GM12878 (cell line): Measurements from ENCODE around the gene MTHFD1L. TPM values are rescaled to one million over a fixed set of nuclear protein-coding genes. Genes with fewer than 3 reads are reported as not detected.

Experiments used
- ATAC-seq: fragments of 200-7000 bp; cut with Tn5 transposase; 3 replicates; pipeline ENCODE4 v1.9.1; 2020; ENCODE audit warnings: mild to moderate bottlenecking, moderate library complexity
- BruUV-seq: library from RNA; stranded (reverse); fragments of 400-500 nt; replicated peaks from 2 replicates; lab custom pipeline; 2021; lab: Mats Ljungman, UMichigan
- CTCF ChIA-PET: fragments of 300-600 bp; sonication (Branson Sonifier 250); formaldehyde crosslinking; extraction: SDS; loops from one replicate; lab custom pipeline; 2021; ENCODE audit warnings: inconsistent platforms; lab: Yijun Ruan, JAX
- POLR2A ChIA-PET: fragments of 350-600 bp; formaldehyde crosslinking; extraction: SDS; loops from one replicate; lab custom pipeline; 2021; ENCODE audit warnings: inconsistent platforms; lab: Charles Lee
- RAD21 ChIA-PET: fragments of 300-600 bp; sonication (Branson Sonifier 250); formaldehyde crosslinking; loops from one replicate; lab custom pipeline; 2023; ENCODE audit warnings: antibody characterized with exemption; ENCODE audit not compliant: unreplicated experiment; lab: Charles Lee
- SMC1A ChIA-PET: fragments of 300-600 bp; sonication (Branson Sonifier 250); formaldehyde crosslinking; loops from one replicate; lab custom pipeline; 2023; ENCODE audit not compliant: unreplicated experiment, uncharacterized antibody; lab: Charles Lee
- DNase-seq: peaks from one replicate; pipeline ENCODE4 v3.0.0-alpha.2; 2011; ENCODE audit warnings: low read depth, low spot score
- FAIRE-seq: peaks from 3 replicates; lab custom pipeline; 2011; peaks lifted over from hg19 to GRCh38; lab: Jason Lieb, UNC
- H2AFZ ChIP-seq: 2 replicates; pipeline ENCODE4 v1.6.0; 2011; ENCODE audit warnings: low read depth, low read length, control low read depth; ENCODE audit not compliant: control insufficient read depth
- H3K27ac ChIP-seq: 2 replicates; pipeline ENCODE4 v1.5.1; 2011; ENCODE audit warnings: control low read depth; ENCODE audit not compliant: control insufficient read depth, insufficient read depth
- H3K27me3 ChIP-seq, 2 experiments: replicated peaks in 1 of 2; 2 replicates each; pipeline versions ENCODE4 v1.6.0 to v1.6.1; 2011; ENCODE audit warnings: low read length in 1 of 2; ENCODE audit not compliant: control insufficient read depth in 2 of 2, insufficient read depth in 2 of 2
- H3K36me3 ChIP-seq, 2 experiments: 2 replicates each; pipeline ENCODE4 v1.5.1; 2011; ENCODE audit warnings: low read length in 1 of 2; ENCODE audit not compliant: control insufficient read depth in 2 of 2, insufficient read depth in 2 of 2
- H3K4me1 ChIP-seq: 2 replicates; pipeline ENCODE4 v1.6.1; 2011; ENCODE audit warnings: mild to moderate bottlenecking, low read length, moderate library complexity, mixed read lengths; ENCODE audit not compliant: control insufficient read depth, insufficient read depth
- H3K4me2 ChIP-seq: 2 replicates; pipeline ENCODE4 v1.6.0; 2011; ENCODE audit warnings: control low read depth; ENCODE audit not compliant: control insufficient read depth, insufficient read depth
- H3K4me3 ChIP-seq: fragments of 200-600 bp; sonication (generic); 2 replicates; pipeline ENCODE4 v1.5.1; 2016
- H3K79me2 ChIP-seq: 2 replicates; pipeline ENCODE4 v1.6.0; 2011; ENCODE audit warnings: low read length; ENCODE audit not compliant: control insufficient read depth, insufficient read depth
- H3K9ac ChIP-seq: 2 replicates; pipeline ENCODE4 v1.8.0; 2011; ENCODE audit warnings: low read length, control low read depth, mixed read lengths; ENCODE audit not compliant: control insufficient read depth, insufficient read depth
- H3K9me3 ChIP-seq: replicated peaks from 3 replicates; pipeline ENCODE4 v1.5.1; 2011; ENCODE audit warnings: mild to moderate bottlenecking, low read length; ENCODE audit not compliant: control insufficient read depth, insufficient read depth
- H4K20me1 ChIP-seq: 2 replicates; pipeline ENCODE4 v1.6.0; 2011; ENCODE audit not compliant: control insufficient read depth, insufficient read depth
- BMI1 ChIP-seq: fragments of 450-650 bp; IDR thresholded peaks from 2 replicates; pipeline ENCODE4 v1.6.1; 2016; ENCODE audit warnings: mild to moderate bottlenecking, moderate library complexity, borderline replicate concordance
- FOS ChIP-seq: IDR thresholded peaks from 3 replicates; pipeline ENCODE4 v1.6.1; 2011; ENCODE audit warnings: borderline replicate concordance; ENCODE audit not compliant: insufficient read length; ENCODE audit errors: extremely low read depth
- KLF5 ChIP-seq: fragments of 450-650 bp; IDR thresholded peaks from 2 replicates; pipeline ENCODE4 v1.6.1; 2014; ENCODE audit warnings: mild to moderate bottlenecking; ENCODE audit not compliant: partially characterized antibody
- MYC ChIP-seq: IDR thresholded peaks from 2 replicates; pipeline ENCODE4 v1.6.1; 2011; ENCODE audit warnings: mild to moderate bottlenecking, low read length, moderate library complexity, inconsistent platforms; ENCODE audit not compliant: insufficient read depth, insufficient replicate concordance, insufficient read length, severe bottlenecking
- NR2C1 ChIP-seq: fragments of 450-650 bp; IDR thresholded peaks from 2 replicates; pipeline ENCODE4 v1.6.1; 2017; ENCODE audit warnings: antibody characterized with exemption, mild to moderate bottlenecking, moderate library complexity
- WGBS: methylation state at CpG from one replicate; pipeline ENCODE4 v1.1.6; 2016; ENCODE audit warnings: low lambda C conversion rate; ENCODE audit not compliant: insufficient replicate concordance, insufficient coverage; ENCODE audit errors: missing lambda C conversion rate; 5-methylcytosine and 5-hydroxymethylcytosine counted together
- in situ Hi-C: fragments of 300-500 bp; cut with MboI; formaldehyde crosslinking; loops from 9 replicates; pipeline ENCODE4 v1.14.3; 2018; ENCODE audit warnings: mixed read lengths
- intact Hi-C: fragments of 100-400 bp; cut with micrococcal nuclease; formaldehyde crosslinking; loops from one replicate; pipeline ENCODE4 v1.14.2; 2022; ENCODE audit not compliant: unreplicated experiment
- polyA plus RNA-seq, 11 experiments: library from polyadenylated mRNA; depleted of rRNA in 4 of 11; unstranded in 6 of 11; stranded (reverse) in 5 of 11; fragments of >200 nt; fragmentation: Nextera tagmentation in 4 of 11; fragmentation: Illumina TruSeq in 1 of 11; extraction: Ambion mirVana in 4 of 11; extraction: Trizol in 1 of 11; gene quantifications; 1 replicate in 1 of 11; 2 replicates in 10 of 11; pipeline versions ENCODE4 v1.2.1 to v1.2.3, GENCODE V29; 2011 to 2016; ENCODE audit warnings: inconsistent platforms in 2 of 11, missing spikeins in 2 of 11, low read depth in 1 of 11
- total RNA-seq, 4 experiments: library from RNA; depleted of rRNA in 3 of 4; stranded (reverse); fragments of >200 nt in 3 of 4; fragmentation: Illumina TruSeq in 1 of 4; extraction: Trizol in 1 of 4; gene quantifications; 2 replicates each; pipeline versions ENCODE4 v1.2.1 to v1.2.3, GENCODE V29; 2013 to 2021
- TF ChIP-seq, protein P1 (sequence below): fragments of 150-350 bp; IDR thresholded peaks from 2 replicates; pipeline ENCODE4 v1.6.1; 2014; ENCODE audit warnings: mild to moderate bottlenecking, low read depth, low read length

Gene MTHFD1L
- total and polyA plus RNA-seq, 10 of the 15 experiments (the other 5 are each of a cell fraction or from before 2014, with no cell fraction given), result 11.7 to 75.5 (median 28.8) TPM

DNA sequence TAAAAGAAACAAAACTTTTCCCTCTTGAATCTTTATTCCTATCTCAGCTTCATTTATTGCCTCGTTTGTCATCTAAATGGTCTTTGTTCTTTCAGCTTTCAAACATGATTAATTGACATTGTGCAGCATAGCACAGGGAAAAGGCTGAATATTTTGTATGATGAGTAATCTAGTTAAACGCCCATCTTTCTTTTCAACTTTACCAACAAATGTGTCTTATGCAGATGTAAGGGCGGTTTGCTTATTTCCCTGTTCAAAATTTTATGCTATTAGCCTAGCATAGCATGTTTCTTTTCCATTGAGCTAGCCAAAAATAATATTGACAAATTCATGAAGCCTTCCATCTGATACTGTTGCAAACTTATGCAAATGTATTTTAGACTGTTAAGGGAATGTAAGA lies 197.8 kb downstream of the MTHFD1L start:
- Histone ChIP-seq H3K4me3 (no peak overlapping the region), H3K9ac (no peak overlapping the region), H3K27me3 (no peaks in the 10 kb centered on the region), H3K9me3 (no peaks in the 10 kb centered on the region), H3K36me3 (peaks cover 0 to 5% of the 10 kb centered on the region in 2 experiments; a peak in 2 of 4 replicates), H3K4me2 (no peak overlapping the region), H3K79me2 (no peaks in the 10 kb centered on the region), H3K27ac (no peak overlapping the region), H2AFZ (no peak overlapping the region), H4K20me1 (no peaks in the 10 kb centered on the region), H3K4me1 (no peaks in the 10 kb centered on the region)
- POLR2A ChIA-PET, result interaction anchor here (0.7 kb wide), 1 partner anchor 19 kb away, joined by 3 read pairs; no protein-coding TSS in a partner anchor
- ATAC-seq (no peak), FAIRE-seq (no peak), DNase-seq (no peak)
- 92% methylated on average over 3 of the region's 3 CpGs for WGBS
- no TSS peak for BruUV-seq
- SMC1A ChIA-PET, result no interaction called here
- in situ Hi-C loops, result no loop called here
- TF ChIP-seq BMI1 (no peak), FOS (no peak), MYC (no peak), NR2C1 (no peak), KLF5 (no peak)
- TF ChIP-seq, protein P1, sequence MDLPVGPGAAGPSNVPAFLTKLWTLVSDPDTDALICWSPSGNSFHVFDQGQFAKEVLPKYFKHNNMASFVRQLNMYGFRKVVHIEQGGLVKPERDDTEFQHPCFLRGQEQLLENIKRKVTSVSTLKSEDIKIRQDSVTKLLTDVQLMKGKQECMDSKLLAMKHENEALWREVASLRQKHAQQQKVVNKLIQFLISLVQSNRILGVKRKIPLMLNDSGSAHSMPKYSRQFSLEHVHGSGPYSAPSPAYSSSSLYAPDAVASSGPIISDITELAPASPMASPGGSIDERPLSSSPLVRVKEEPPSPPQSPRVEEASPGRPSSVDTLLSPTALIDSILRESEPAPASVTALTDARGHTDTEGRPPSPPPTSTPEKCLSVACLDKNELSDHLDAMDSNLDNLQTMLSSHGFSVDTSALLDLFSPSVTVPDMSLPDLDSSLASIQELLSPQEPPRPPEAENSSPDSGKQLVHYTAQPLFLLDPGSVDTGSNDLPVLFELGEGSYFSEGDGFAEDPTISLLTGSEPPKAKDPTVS, result no peak
- CTCF ChIA-PET, result no interaction called here
- intact Hi-C loops, result no loop called here
- RAD21 ChIA-PET, result no interaction called here
